ENCODE data around the gene RELN. TPM values are rescaled to one million over a fixed set of nuclear protein-coding genes. Genes with fewer than 3 reads are reported as not detected.

The RELN gene
- total RNA-seq, 1 experiment from 2014 or later: 0.02 TPM

- Histone ChIP-seq H3K14ac (ENCODE audit: insufficient read depth, low read length) (no peak overlapping the region), H3K23me2 (ENCODE audit: insufficient read length, low read depth, low read length, poor library complexity, severe bottlenecking) (no peaks in the 10 kb centered on the region), H2BK15ac (ENCODE audit: low read depth, low read length) (no peak overlapping the region), H3K56ac (ENCODE audit: insufficient read length, low read depth, low read length) (no peak overlapping the region), H3T11ph (ENCODE audit: low read length) (no peak overlapping the region), H3K9me3 (ENCODE audit: control insufficient read depth, low read depth, low read length) (no peaks in the 10 kb centered on the region), H3K4me2 (ENCODE audit: insufficient read depth, insufficient read length, low read length) (no peak overlapping the region), H4K8ac (replicated peaks; ENCODE audit: insufficient read length, low read depth, low read length) (no peak overlapping the region), H2BK5ac (ENCODE audit: insufficient read length, low read length) (no peak overlapping the region), H2BK20ac (ENCODE audit: low read depth, low read length, poor library complexity, severe bottlenecking) (no peak overlapping the region), H2BK12ac (ENCODE audit: insufficient read length, low read depth, low read length) (no peak overlapping the region), H2AK5ac (ENCODE audit: insufficient read length, low read length) (no peak overlapping the region), H3K79me1 (ENCODE audit: insufficient read depth, low read depth, low read length, poor library complexity, severe bottlenecking) (no peaks in the 10 kb centered on the region), H3K23ac (ENCODE audit: insufficient read length, low read depth, low read length) (no peak overlapping the region), H4K91ac (ENCODE audit: insufficient read length, low read depth, low read length) (no peak overlapping the region), H3K27me3 (ENCODE audit: insufficient read depth, low read length) (no peaks in the 10 kb centered on the region), H3K79me2 (ENCODE audit: insufficient read depth, low read length) (no peaks in the 10 kb centered on the region), H4K5ac (ENCODE audit: insufficient read length, low read depth, low read length) (no peak overlapping the region), H3K4me1 (ENCODE audit: insufficient read depth, low read length) (no peaks in the 10 kb centered on the region), H2AFZ (ENCODE audit: low read length) (no peak overlapping the region), H3K9ac (ENCODE audit: extremely low read depth, insufficient read length, low read length) (no peak overlapping the region), H2BK120ac (ENCODE audit: low read depth, low read length, poor library complexity, severe bottlenecking) (no peak overlapping the region), H3K4ac (ENCODE audit: low read depth, low read length) (no peak overlapping the region), H3K27ac (ENCODE audit: insufficient read length, low read depth, low read length) (no peak overlapping the region), H3K18ac (ENCODE audit: insufficient read length, low read depth, low read length) (no peak overlapping the region), H4K20me1 (ENCODE audit: control insufficient read depth, insufficient read depth, insufficient read length) (no peaks in the 10 kb centered on the region)
- Mint-ChIP-seq H3K9me3 (peaks cover 0 to 2% of the 10 kb centered on the region in 2 experiments; a peak in 1 of 5 replicates), H3K4me1 (no peaks in the 10 kb centered on the region), H3K27ac (no peak overlapping the region), H3K27me3 (ENCODE audit: low read depth) (peaks cover 6% of the 10 kb centered on the region; the same call in 1 of the 2 replicates), H3K4me3 (no peak overlapping the region), H3K36me3 (ENCODE audit: insufficient read depth in 1 of 3, low read depth in 3 of 3) (no peaks in the 10 kb centered on the region)
- DNase-seq: no peak
- TF ChIP-seq CTCF (conservative IDR thresholded peaks at IDR 0.05): no peak
- no CpG with 5 or more reads among the region's 5 CpGs for WGBS (ENCODE audit: extremely low coverage, insufficient read length, low lambda C conversion rate)
These were observed 195.8 kb downstream of the RELN start for GRCh38 chr7:103793614-103794013.

All from H9 (cell line).